ENCODE measurements around the gene NRIP3.
"Not testable (repeated sequence)": the region's sequence is repeated elsewhere in the genome, so short reads cannot be mapped to it uniquely, and the experiment has no call there.

Gene NRIP3

GRCh38 chr11:8937659-8938058 lies 66.1 kb downstream of the NRIP3 start:
- TF ChIP-seq, protein P1, sequence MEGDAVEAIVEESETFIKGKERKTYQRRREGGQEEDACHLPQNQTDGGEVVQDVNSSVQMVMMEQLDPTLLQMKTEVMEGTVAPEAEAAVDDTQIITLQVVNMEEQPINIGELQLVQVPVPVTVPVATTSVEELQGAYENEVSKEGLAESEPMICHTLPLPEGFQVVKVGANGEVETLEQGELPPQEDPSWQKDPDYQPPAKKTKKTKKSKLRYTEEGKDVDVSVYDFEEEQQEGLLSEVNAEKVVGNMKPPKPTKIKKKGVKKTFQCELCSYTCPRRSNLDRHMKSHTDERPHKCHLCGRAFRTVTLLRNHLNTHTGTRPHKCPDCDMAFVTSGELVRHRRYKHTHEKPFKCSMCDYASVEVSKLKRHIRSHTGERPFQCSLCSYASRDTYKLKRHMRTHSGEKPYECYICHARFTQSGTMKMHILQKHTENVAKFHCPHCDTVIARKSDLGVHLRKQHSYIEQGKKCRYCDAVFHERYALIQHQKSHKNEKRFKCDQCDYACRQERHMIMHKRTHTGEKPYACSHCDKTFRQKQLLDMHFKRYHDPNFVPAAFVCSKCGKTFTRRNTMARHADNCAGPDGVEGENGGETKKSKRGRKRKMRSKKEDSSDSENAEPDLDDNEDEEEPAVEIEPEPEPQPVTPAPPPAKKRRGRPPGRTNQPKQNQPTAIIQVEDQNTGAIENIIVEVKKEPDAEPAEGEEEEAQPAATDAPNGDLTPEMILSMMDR (IDR thresholded peaks at IDR 0.05; ENCODE audit: borderline replicate concordance, extremely low read depth, low read length, poor library complexity, severe bottlenecking): no peak
- no peak for TF ChIP-seq EZH2 (IDR thresholded peaks at IDR 0.05; ENCODE audit: borderline replicate concordance, low read depth, low read length, severe bottlenecking)
- no peak overlapping the region for H3K4me3 ChIP-seq (ENCODE audit: low read depth in 1 of 2, low read length in 2 of 2)
- no peak overlapping the region for H3K27ac ChIP-seq (ENCODE audit: low read length)
- no peak overlapping the region for H3K4me2 ChIP-seq (ENCODE audit: insufficient read depth, low read length)
- ATAC-seq (ENCODE audit: insufficient read depth, low read depth) (no peak), DNase-seq (no peak)
- H3K4me1 ChIP-seq (ENCODE audit: insufficient read depth, low read length): no peaks in the 10 kb centered on the region
- H3K27me3 ChIP-seq (ENCODE audit: insufficient read depth, low read length, poor library complexity): no peaks in the 10 kb centered on the region
- H2AFZ ChIP-seq (ENCODE audit: low read depth, low read length): no peak overlapping the region
- no peaks in the 10 kb centered on the region for H3K9me3 ChIP-seq (ENCODE audit: insufficient read depth, low read length, severe bottlenecking)
- no peaks in the 10 kb centered on the region for H4K20me1 ChIP-seq (ENCODE audit: insufficient read depth, low read length)
- no peaks in the 10 kb centered on the region for H3K79me2 ChIP-seq (ENCODE audit: insufficient read depth, low read length)
- H3K9ac ChIP-seq (ENCODE audit: low read depth, low read length): no peak overlapping the region
- no peaks in the 10 kb centered on the region for H3K36me3 ChIP-seq (ENCODE audit: insufficient read depth, low read length)

DNA sequence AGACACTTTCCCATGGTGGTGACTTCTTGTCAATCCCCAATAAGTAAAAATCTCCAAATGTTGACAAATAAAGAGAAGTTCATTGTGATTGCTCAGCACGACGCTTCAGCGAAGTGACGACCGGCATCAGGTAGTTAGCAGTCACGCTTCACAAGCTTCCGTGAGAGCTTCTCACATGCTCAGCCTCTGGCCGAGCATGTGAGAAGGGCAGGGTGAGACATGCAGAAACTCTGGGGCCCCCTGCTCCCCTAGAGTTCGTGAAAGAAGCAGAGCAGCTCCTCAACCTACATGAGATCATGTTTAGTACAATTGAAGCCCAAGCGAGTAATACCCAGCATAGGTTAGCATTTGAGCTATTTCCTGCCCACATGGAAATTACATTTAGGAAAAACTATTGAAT lies 66.6 kb downstream of the NRIP3 start:
- H3K79me2 ChIP-seq (ENCODE audit: insufficient read depth, low read length): no peaks in the 10 kb centered on the region
- no peaks in the 10 kb centered on the region for H3K9me3 ChIP-seq (ENCODE audit: insufficient read depth, low read length, severe bottlenecking)
- H3K27ac ChIP-seq (ENCODE audit: low read length): no peak overlapping the region
- no peak overlapping the region for H2AFZ ChIP-seq (ENCODE audit: low read depth, low read length)
- H3K9ac ChIP-seq (ENCODE audit: low read depth, low read length): no peak overlapping the region
- no peak overlapping the region for H3K4me3 ChIP-seq (ENCODE audit: low read depth in 1 of 2, low read length in 2 of 2)
- H3K4me1 ChIP-seq (ENCODE audit: insufficient read depth, low read length): no peaks in the 10 kb centered on the region
- no peaks in the 10 kb centered on the region for H3K27me3 ChIP-seq (ENCODE audit: insufficient read depth, low read length, poor library complexity)
- no peak for ATAC-seq (ENCODE audit: insufficient read depth, low read depth)
- H3K4me2 ChIP-seq (ENCODE audit: insufficient read depth, low read length): no peak overlapping the region
- H4K20me1 ChIP-seq (ENCODE audit: insufficient read depth, low read length): no peaks in the 10 kb centered on the region
- H3K36me3 ChIP-seq (ENCODE audit: insufficient read depth, low read length): no peaks in the 10 kb centered on the region
- no peak for TF ChIP-seq EZH2 (IDR thresholded peaks at IDR 0.05; ENCODE audit: borderline replicate concordance, low read depth, low read length, severe bottlenecking)
- TF ChIP-seq, protein P1 (IDR thresholded peaks at IDR 0.05; ENCODE audit: borderline replicate concordance, extremely low read depth, low read length, poor library complexity, severe bottlenecking): no peak
- DNase-seq: no peak

- not testable (repeated sequence) for H3K4me1 ChIP-seq (ENCODE audit: insufficient read depth, low read length); H3K27ac ChIP-seq (ENCODE audit: low read length); H3K9me3 ChIP-seq (ENCODE audit: insufficient read depth, low read length, severe bottlenecking); H3K4me3 ChIP-seq (ENCODE audit: low read depth in 1 of 2, low read length in 2 of 2); H4K20me1 ChIP-seq (ENCODE audit: insufficient read depth, low read length); H3K79me2 ChIP-seq (ENCODE audit: insufficient read depth, low read length); DNase-seq; H3K4me2 ChIP-seq (ENCODE audit: insufficient read depth, low read length); ATAC-seq (ENCODE audit: insufficient read depth, low read depth); H2AFZ ChIP-seq (ENCODE audit: low read depth, low read length); H3K9ac ChIP-seq (ENCODE audit: low read depth, low read length); H3K36me3 ChIP-seq (ENCODE audit: insufficient read depth, low read length); H3K27me3 ChIP-seq (ENCODE audit: insufficient read depth, low read length, poor library complexity)
Measured at GRCh38 chr11:8935789-8936188, 68.0 kb downstream of the NRIP3 start.

GRCh38 chr11:8934742-8935488 lies 68.9 kb downstream of the NRIP3 start:
- Histone ChIP-seq H3K27me3 (ENCODE audit: insufficient read depth, low read length, poor library complexity) (no peaks in the 10 kb centered on the region), H3K9me3 (ENCODE audit: insufficient read depth, low read length, severe bottlenecking) (no peaks in the 10 kb centered on the region), H3K79me2 (ENCODE audit: insufficient read depth, low read length) (no peaks in the 10 kb centered on the region), H4K20me1 (ENCODE audit: insufficient read depth, low read length) (no peaks in the 10 kb centered on the region), H3K9ac (ENCODE audit: low read depth, low read length) (no peak overlapping the region), H3K4me1 (ENCODE audit: insufficient read depth, low read length) (no peaks in the 10 kb centered on the region), H3K4me3 (ENCODE audit: low read depth in 1 of 2, low read length in 2 of 2) (no peak overlapping the region), H3K27ac (ENCODE audit: low read length) (no peak overlapping the region), H3K36me3 (ENCODE audit: insufficient read depth, low read length) (no peaks in the 10 kb centered on the region), H3K4me2 (ENCODE audit: insufficient read depth, low read length) (no peak overlapping the region), H2AFZ (ENCODE audit: low read depth, low read length) (no peak overlapping the region)
- ATAC-seq (ENCODE audit: insufficient read depth, low read depth) (no peak), DNase-seq (no peak)
- TF ChIP-seq, protein P1 (IDR thresholded peaks at IDR 0.05; ENCODE audit: borderline replicate concordance, extremely low read depth, low read length, poor library complexity, severe bottlenecking): no peak
- TF ChIP-seq EZH2 (IDR thresholded peaks at IDR 0.05; ENCODE audit: borderline replicate concordance, low read depth, low read length, severe bottlenecking): no peak
